ENCODE data around the gene SLC39A5. TPM values are rescaled to one million over a fixed set of nuclear protein-coding genes. Genes with fewer than 3 reads are reported as not detected.
A peak's percentile ranks its signal among the peaks of the same experiment; 100 is the strongest.

SLC39A5 gene
- total and polyA plus RNA-seq, 2 donors (not counting 1 experiment from before 2014, with no cell fraction given): 0.69 to 0.97 TPM

DNA sequence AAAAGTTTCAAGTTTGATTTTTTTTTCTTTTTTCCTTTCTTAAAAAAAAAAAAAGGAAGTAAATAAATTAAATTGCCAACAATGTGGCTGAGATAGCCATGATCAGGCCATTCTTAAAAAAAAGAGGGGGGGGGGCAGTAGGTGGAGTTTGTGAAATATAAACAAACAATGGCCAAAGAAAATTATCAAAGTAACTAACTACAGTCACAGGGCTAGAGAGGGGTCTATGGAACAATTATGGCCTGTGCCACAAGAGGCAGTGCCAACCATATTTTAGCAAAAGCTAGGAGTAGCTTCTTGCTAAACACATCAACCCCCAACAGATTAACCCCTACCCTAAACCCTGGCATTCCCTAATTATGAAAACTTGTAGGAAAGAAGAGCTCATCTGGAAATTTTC is 24.4 kb upstream of the SLC39A5 start:
- Histone ChIP-seq H3K27me3 (replicated peaks in 1 of 4; ENCODE audit: control extremely low read depth in 1 of 4, control insufficient read depth in 3 of 4, insufficient read depth in 4 of 4, low read length in 3 of 4) (no peaks in the 10 kb centered on the region), H4K20me1 (ENCODE audit: control insufficient read depth, insufficient read depth, low read length, poor library complexity, severe bottlenecking) (peaks cover 6% of the 10 kb centered on the region), H3K9me3 (ENCODE audit: control extremely low read depth in 1 of 3, control insufficient read depth in 2 of 3, insufficient read depth in 1 of 3, low read length in 2 of 3) (no peaks in the 10 kb centered on the region), H3K27ac (ENCODE audit: low read length in 2 of 2) (peak overlapping the region; percentile 9 to 52), H3K9ac (ENCODE audit: low read length) (no peak overlapping the region), H3K36me3 (replicated peaks in 1 of 2; ENCODE audit: control extremely low read depth in 1 of 2, control insufficient read depth in 1 of 2, extremely low read depth in 1 of 2, insufficient read depth in 2 of 2, low read length in 1 of 2) (peaks cover 3 to 48% of the 10 kb centered on the region in 2 experiments), H3K79me2 (ENCODE audit: control insufficient read depth, insufficient read depth, low read length) (peaks cover 8% of the 10 kb centered on the region), H3K4me2 (replicated peaks; ENCODE audit: low read depth, low read length, poor library complexity, severe bottlenecking) (no peak overlapping the region), H3K4me1 (ENCODE audit: control insufficient read depth in 2 of 2, insufficient read depth in 2 of 2, low read length in 2 of 2) (peaks cover 9 to 15% of the 10 kb centered on the region in 2 donors), H3K4me3 (ENCODE audit: control extremely low read depth in 1 of 5, extremely low read depth in 1 of 5, insufficient read depth in 1 of 5, low read depth in 2 of 5, low read length in 4 of 5) (no peak overlapping the region), H2AFZ (ENCODE audit: insufficient read depth, low read depth, low read length, poor library complexity, severe bottlenecking) (no peak overlapping the region)
- TF ChIP-seq EZH2 (IDR thresholded peaks at IDR 0.05; ENCODE audit: borderline replicate concordance, insufficient read depth, low read depth, low read length, poor library complexity, severe bottlenecking): no peak
- TF ChIP-seq, protein P1, sequence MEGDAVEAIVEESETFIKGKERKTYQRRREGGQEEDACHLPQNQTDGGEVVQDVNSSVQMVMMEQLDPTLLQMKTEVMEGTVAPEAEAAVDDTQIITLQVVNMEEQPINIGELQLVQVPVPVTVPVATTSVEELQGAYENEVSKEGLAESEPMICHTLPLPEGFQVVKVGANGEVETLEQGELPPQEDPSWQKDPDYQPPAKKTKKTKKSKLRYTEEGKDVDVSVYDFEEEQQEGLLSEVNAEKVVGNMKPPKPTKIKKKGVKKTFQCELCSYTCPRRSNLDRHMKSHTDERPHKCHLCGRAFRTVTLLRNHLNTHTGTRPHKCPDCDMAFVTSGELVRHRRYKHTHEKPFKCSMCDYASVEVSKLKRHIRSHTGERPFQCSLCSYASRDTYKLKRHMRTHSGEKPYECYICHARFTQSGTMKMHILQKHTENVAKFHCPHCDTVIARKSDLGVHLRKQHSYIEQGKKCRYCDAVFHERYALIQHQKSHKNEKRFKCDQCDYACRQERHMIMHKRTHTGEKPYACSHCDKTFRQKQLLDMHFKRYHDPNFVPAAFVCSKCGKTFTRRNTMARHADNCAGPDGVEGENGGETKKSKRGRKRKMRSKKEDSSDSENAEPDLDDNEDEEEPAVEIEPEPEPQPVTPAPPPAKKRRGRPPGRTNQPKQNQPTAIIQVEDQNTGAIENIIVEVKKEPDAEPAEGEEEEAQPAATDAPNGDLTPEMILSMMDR (IDR thresholded peaks at IDR 0.05): peak; percentile 35
- no peak for ATAC-seq (ENCODE audit: low read depth)
- DNase-seq: peak; percentile 35
- POLR2A ChIA-PET: interaction anchor here (0.6 to 4.9 kb wide), 3 partner anchors 11 to 212 kb away, joined by 3 to 65 read pairs (median 4); partner anchors contain the start of gene RNF41
- CTCF ChIA-PET: interaction anchor here (0.7 to 7.6 kb wide), 14 partner anchors 13 to 400 kb away, joined by 3 to 126 read pairs (median 4); partner anchors contain the start of genes ANKRD52, COQ10A, NABP2 and RNF41
- no peak overlapping the region for H3K4me3 Mint-ChIP-seq
- H3K4me1 Mint-ChIP-seq: peaks cover 45% of the 10 kb centered on the region
- no peaks in the 10 kb centered on the region for H3K27me3 Mint-ChIP-seq
- H3K27ac Mint-ChIP-seq: peak overlapping the region; percentile 89
- H3K9me3 Mint-ChIP-seq (ENCODE audit: insufficient read depth): no peaks in the 10 kb centered on the region
- intact Hi-C loops (cut with micrococcal nuclease): loop anchor here (5.0 kb wide), 2 partner anchors 52 to 262 kb away; partner anchors contain the start of genes ANKRD52 and SPRYD4

DNA sequence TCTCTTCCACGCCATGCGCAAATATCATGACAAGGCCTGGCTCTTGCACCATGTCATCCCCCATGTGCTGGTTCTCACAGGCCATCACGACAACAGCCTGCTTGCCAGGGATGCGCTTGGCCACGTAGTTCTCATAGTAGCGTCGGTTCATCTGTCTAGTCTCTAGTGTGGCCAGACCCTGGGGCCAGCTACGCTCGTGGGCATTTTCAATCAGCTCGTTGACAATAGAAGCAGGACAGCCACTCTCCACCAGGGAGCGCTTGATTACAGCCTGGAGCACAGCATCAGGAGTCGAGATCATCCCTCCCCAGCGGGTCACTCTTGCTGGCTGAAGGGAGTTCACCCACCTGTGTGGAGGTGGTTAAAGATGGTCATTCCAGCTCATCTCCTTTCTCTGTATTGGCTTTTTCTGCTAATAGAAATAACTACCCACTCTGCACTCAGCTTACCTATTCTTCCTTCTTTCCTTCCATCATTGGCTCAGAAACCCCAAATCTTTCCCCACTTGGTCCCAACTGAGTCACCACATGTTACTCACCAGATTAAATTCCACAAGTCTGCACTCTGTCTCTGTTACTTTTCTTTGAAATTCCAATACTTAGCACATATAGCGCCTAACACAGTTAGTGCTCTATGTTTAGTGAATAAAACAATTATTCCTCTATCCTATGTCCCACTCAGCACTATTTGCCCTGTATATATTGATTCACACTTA is 23.2 kb upstream of the SLC39A5 start:
- Mint-ChIP-seq H3K27ac (peak overlapping the region; percentile 89), H3K9me3 (ENCODE audit: insufficient read depth) (no peaks in the 10 kb centered on the region), H3K4me1 (peaks cover 47% of the 10 kb centered on the region), H3K4me3 (no peak overlapping the region), H3K27me3 (no peaks in the 10 kb centered on the region)
- WGBS (ENCODE audit: insufficient coverage): 91% methylated on average over 10 of the region's 14 CpGs
- intact Hi-C loops (cut with micrococcal nuclease): loop anchor here (1.0 to 5.0 kb wide), 3 partner anchors 18 to 261 kb away; partner anchors contain the start of genes ANKRD52, NABP2 and SPRYD4
- peaks cover 12% of the 10 kb centered on the region for H3K79me2 ChIP-seq (ENCODE audit: control insufficient read depth, insufficient read depth, low read length)
- no peak overlapping the region for H3K9ac ChIP-seq (ENCODE audit: low read length)
- no peaks in the 10 kb centered on the region for H3K9me3 ChIP-seq (ENCODE audit: control extremely low read depth in 1 of 3, control insufficient read depth in 2 of 3, insufficient read depth in 1 of 3, low read length in 2 of 3)
- H2AFZ ChIP-seq (ENCODE audit: insufficient read depth, low read depth, low read length, poor library complexity, severe bottlenecking): no peak overlapping the region
- H3K4me1 ChIP-seq (ENCODE audit: control insufficient read depth in 2 of 2, insufficient read depth in 2 of 2, low read length in 2 of 2): peaks cover 9 to 18% of the 10 kb centered on the region in 2 donors
- peaks cover 6% of the 10 kb centered on the region for H4K20me1 ChIP-seq (ENCODE audit: control insufficient read depth, insufficient read depth, low read length, poor library complexity, severe bottlenecking)
- H3K27ac ChIP-seq (ENCODE audit: low read length in 2 of 2): peak overlapping the region in 1 of 2 donors; percentile 65
- ChIA-PET POLR2A (interaction anchor here (0.5 to 4.9 kb wide), 3 partner anchors 15 to 55 kb away, joined by 3 to 65 read pairs (median 6); partner anchors contain the start of genes RNF41 and SMARCC2), CTCF (interaction anchor here (0.6 to 7.6 kb wide), 19 partner anchors 9 to 490 kb away, joined by 3 to 126 read pairs (median 4); partner anchors contain the start of genes ANKRD52, CNPY2, COQ10A and NABP2)
- no peak for ATAC-seq (ENCODE audit: low read depth)
- TF ChIP-seq, protein P1 (IDR thresholded peaks at IDR 0.05): peak; percentile 63
- TF ChIP-seq EZH2 (IDR thresholded peaks at IDR 0.05; ENCODE audit: borderline replicate concordance, insufficient read depth, low read depth, low read length, poor library complexity, severe bottlenecking): no peak
- no peak overlapping the region for H3K4me2 ChIP-seq (replicated peaks; ENCODE audit: low read depth, low read length, poor library complexity, severe bottlenecking)
- peak; percentile 65 for DNase-seq
- no peak overlapping the region for H3K4me3 ChIP-seq (ENCODE audit: control extremely low read depth in 1 of 5, extremely low read depth in 1 of 5, insufficient read depth in 1 of 5, low read depth in 2 of 5, low read length in 4 of 5)
- H3K36me3 ChIP-seq (replicated peaks in 1 of 2; ENCODE audit: control extremely low read depth in 1 of 2, control insufficient read depth in 1 of 2, extremely low read depth in 1 of 2, insufficient read depth in 2 of 2, low read length in 1 of 2): peaks cover 3 to 58% of the 10 kb centered on the region in 2 experiments
- H3K27me3 ChIP-seq (replicated peaks in 1 of 4; ENCODE audit: control extremely low read depth in 1 of 4, control insufficient read depth in 3 of 4, insufficient read depth in 4 of 4, low read length in 3 of 4): no peaks in the 10 kb centered on the region
